HG02840 (cell line): ENCODE data around the gene PSMG3.
"Not testable (repeated sequence)": the region's sequence is repeated elsewhere in the genome, so short reads cannot be mapped to it uniquely, and the experiment has no call there.

Source experiments
- ATAC-seq: cut with Tn5 transposase; IDR thresholded peaks from one replicate; pipeline ENCODE4 v1.9.1; 2021; ENCODE audit warnings: mild to moderate bottlenecking, moderate library complexity, moderate number of reproducible peaks; ENCODE audit not compliant: unreplicated experiment, low FRiP score

PSMG3 gene

GRCh38 chr7:1597066-1597760 lies 27.4 kb upstream of the PSMG3 start:
- ATAC-seq = no peak

DNA sequence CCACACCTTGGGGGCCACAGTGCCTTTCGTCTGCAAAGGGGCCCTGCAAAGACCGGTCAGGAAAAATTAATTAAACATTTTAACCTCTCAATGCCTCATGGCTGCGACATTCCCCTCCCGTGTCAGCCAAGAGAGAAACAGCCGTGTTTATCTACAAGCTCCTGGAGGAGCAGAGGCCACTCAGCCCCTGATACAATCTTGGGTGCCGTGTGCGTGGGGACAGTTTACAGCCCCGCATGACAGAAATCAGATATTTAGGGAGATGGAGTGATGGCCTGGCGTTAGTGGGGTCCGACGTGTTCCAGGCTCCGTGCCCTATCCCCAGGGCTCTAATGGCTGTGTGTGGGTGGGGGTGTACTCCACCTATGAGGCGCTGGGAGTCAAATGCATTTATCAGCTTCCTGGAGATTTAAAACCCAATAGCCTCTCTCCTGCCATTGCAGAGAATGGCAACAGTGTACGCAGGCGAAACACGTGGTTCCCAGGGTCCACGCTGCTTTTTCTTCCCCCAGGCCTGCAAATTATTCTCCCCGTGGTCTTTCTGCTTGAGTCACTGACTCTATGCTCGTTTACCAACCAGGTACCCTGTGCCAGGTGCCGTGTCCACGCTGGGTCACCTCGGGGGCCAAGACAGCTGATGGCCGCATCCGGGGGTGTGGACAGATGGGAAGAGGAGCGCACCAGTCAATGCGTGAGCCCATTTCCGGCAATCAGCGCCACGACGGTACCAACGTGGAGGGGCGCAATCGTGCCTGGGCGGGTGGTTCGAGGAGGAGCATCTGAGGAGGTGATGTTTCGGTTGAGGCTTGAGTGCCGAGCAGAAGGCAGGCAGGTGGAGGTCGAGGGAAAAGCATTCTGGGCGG lies 26.6 kb upstream of the PSMG3 start:
- no peak for ATAC-seq

GRCh38 chr7:1595636-1596035 lies 25.8 kb upstream of the PSMG3 start:
- no peak for ATAC-seq

- ATAC-seq = no peak
Measured at GRCh38 chr7:1595027-1595426, 25.2 kb upstream of the PSMG3 start.

GRCh38 chr7:1593904-1594421 lies 24.1 kb upstream of the PSMG3 start:
- no peak for ATAC-seq

GRCh38 chr7:1593091-1593866 lies 23.4 kb upstream of the PSMG3 start:
- ATAC-seq = no peak

GRCh38 chr7:1592299-1592871 lies 22.6 kb upstream of the PSMG3 start:
- ATAC-seq = no peak

- no peak for ATAC-seq
Measured at GRCh38 chr7:1591876-1592275, 22.0 kb upstream of the PSMG3 start.

DNA sequence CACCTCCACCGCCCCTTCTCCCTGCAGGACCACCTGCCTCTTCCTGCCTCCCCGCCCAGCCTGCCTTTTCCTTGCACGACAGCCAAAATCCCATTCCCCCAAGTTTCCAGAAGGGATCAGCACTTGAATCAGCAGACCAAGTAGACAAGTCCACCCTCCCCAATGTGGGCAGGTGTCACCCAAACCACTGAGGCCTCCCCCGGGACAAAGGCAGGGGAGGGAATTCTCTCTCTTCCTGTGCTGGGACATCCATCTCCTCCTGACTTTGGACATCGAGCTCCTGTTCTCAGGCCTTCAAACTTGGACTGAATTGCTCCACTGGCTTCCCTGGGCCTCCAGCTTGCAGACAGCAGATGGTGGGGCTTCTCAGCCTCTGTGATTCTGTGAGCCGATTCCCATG lies 21.6 kb upstream of the PSMG3 start:
- no peak for ATAC-seq

GRCh38 chr7:1590887-1591286 lies 21.1 kb upstream of the PSMG3 start:
- no peak for ATAC-seq

GRCh38 chr7:1590476-1590875 lies 20.6 kb upstream of the PSMG3 start:
- no peak for ATAC-seq

GRCh38 chr7:1588978-1589377 lies 19.1 kb upstream of the PSMG3 start:
- no peak for ATAC-seq

DNA sequence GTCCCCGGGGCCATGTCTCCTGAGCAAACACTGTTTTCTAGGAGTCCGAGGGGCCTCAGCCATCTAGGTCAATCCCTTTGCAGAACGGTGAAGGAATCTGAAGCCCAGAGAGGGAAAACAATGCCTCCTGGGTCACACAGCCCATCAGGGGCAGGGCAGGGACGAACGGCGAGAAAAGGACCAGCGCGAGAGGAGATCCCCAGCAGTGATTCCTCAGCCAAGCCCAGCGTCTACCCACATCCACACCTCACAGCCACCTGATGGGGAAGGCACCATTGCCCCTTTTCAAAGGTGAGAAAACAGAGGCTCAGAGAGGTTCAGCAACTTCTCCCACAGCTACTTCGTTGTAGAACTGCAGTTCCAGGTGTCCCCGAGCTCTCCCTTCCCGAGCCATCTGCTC lies 17.9 kb upstream of the PSMG3 start:
- no peak for ATAC-seq

GRCh38 chr7:1586827-1587705 lies 17.2 kb upstream of the PSMG3 start:
- ATAC-seq = no peak

DNA sequence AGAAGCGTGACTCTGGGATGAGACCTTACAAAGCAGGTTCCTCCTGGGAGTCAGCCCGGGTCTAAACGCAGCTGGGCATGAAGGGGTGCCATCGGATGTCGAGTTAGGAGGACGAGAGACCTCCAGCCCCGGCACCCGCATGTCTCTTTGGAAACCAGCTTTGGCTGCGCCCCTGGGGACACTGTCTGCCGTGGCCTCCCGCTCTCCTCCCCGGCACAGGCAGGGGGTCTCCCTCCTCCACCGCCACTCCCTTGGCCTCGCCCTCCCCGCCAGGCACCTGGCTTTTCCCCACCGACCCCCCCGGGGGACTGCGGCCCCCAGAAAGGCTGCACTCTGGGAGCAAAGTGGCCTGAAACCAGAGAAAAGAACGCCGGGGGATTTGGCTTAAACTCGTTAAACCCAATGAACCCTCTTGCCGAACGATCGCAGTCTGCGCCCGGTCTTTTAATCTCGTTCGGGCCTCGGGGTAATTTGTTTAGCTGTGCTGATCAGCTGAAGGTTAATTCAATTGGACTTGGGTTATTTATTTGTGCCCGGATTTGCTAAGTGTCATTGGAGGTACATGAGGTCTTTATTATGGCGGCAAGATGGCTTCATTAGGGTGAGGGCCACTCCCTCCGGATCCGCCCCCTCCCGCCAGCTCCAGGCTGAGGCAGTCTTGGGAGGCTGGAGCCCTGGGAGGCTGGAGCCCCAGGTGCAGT lies 16.4 kb upstream of the PSMG3 start:
- no peak for ATAC-seq

DNA sequence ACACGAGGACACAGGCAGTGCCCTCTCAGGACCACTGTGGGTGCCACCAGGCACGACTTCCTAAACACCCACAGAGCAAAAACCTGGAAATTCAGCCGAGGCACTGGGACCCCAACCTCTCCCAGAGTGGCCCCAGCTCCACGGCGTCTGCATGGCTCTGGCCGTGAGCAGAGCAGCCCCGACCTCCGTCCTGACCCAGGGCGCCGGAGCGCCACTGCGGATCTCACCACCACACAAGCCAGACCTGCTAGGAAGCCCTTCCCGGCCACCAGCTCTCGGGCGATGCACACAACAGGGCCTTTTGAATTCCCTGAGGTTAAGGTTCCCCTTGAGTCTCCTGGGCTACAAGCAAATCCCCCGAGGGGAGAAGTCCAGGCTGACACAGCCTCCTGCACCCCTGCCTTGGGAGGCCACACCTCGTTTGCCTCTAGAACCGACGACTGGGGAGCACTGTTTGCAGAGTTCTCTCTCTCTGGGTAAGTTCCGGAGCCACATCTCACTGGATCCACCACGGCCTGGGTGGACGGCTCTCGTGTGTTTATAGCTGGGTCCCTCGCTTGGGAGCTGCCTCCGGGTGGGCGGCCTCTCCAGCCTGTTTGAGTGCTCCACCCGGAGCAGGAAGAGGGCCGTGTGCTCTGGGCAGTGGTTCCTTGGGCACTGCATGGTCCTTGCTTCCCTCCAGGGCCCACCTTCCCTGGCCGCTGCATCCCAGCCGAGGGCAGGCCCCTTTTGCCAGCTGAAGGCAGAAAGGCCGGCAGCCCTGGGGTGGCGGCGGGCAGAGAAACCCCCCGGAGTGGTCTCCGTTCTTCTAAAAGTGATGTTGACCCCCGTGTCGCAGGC lies 15.5 kb upstream of the PSMG3 start:
- no peak for ATAC-seq

DNA sequence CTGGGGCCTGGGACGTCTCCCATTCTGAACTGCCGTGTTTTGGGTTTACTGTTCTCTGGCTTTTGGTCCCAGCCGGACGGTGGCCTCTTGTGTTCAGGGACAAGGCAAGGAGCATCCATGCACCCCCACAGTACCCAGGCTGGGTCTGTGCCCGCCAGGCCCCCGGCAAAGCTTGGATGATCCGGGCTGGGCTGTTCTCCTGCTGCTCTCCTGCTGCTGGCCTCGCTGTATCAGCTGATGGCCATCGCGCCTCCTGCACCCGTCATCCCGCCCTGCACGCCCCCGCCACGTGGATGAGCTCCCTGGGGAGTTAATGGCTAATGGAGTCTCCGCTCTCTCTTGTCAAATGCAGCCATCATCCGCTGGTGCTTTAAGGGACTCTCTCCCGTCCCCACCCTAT lies 14.9 kb upstream of the PSMG3 start:
- ATAC-seq = no peak

DNA sequence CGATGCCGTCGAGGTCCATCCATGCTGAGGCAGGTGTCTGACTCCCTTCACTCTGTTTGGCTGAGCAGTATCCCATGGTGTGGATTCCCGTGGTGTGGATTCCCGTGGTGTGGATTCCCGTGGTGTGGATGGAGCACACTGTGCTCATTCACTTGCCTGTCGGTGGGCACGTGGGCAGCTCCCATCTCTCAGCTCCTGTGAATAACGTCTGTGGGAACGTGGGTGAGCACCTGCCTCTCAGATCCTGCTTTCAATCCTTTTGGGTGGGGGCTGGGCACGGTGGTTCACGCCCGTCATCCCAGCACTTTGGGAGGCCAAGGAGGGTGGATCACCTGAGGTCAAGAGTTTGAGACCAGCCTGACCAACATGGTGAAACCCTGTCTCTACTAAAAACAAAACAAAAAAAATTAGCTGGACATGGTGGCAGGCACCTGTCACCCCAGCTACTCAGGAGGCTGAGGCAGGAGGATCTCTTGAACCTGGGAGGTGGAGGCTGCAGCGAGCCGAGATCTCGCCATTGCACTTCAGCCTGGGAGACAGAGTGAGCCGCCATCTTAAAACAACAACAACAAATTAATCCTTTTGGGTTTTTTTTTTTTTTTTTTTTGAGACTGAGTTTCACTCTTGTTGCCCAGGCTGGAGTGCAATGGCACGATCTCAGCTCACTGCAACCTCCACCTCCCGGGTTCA lies 13.6 kb upstream of the PSMG3 start:
- ATAC-seq = not testable (repeated sequence)
